ENCODE data around the gene LRPAP1. TPM values are rescaled to one million over a fixed set of nuclear protein-coding genes. Genes with fewer than 3 reads are reported as not detected.

The LRPAP1 gene
- total RNA-seq, 2 donors from 2014 or later, result 256 to 321 TPM

DNA sequence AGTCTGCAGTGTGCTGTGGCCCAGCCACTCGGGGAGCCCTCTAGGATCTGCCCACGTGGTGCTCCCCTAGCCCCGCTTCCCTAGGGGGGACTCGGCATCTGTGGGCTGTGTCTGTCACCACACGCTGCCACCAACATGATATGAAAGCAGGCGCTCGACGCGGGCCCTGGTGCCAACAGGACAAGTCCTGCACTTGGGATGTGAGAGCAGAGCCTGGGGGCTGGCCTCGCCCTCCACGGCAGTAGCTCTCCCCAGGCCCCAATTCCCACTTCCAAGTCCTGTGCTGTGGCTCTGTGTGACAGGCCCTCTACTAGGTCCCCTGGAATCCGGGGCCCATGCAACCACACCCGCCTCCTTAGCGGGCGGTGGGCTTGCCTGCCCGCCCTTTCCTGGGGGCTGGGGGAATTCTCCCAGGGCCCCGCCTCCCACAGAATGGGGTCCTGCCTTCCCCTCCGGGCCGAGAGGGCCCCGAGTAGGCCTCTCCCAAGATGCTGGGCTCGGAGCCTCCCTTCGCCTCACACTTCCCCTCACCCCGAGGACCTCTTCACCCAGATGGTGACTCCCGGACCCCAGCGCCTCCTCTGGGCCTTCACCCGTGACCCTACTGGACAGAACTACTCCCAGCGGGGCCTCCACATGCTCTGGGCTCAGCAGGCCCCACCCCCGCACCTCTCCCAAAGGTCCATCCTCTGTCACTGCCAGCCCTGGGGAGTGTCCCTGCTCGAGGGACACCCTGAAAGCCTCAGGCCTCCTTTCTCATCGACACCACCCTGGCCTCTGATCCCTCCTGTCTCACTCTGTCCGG is 11.2 kb downstream of the LRPAP1 start:
- no peak for DNase-seq (ENCODE audit: low spot score)
- Histone ChIP-seq H3K36me3 (peaks cover 90% of the 10 kb centered on the region), H3K27ac (no peak overlapping the region), H3K4me3 (no peak overlapping the region), H3K27me3 (no peaks in the 10 kb centered on the region), H3K9me3 (no peaks in the 10 kb centered on the region), H3K4me1 (no peaks in the 10 kb centered on the region)
- TF ChIP-seq, protein P1, sequence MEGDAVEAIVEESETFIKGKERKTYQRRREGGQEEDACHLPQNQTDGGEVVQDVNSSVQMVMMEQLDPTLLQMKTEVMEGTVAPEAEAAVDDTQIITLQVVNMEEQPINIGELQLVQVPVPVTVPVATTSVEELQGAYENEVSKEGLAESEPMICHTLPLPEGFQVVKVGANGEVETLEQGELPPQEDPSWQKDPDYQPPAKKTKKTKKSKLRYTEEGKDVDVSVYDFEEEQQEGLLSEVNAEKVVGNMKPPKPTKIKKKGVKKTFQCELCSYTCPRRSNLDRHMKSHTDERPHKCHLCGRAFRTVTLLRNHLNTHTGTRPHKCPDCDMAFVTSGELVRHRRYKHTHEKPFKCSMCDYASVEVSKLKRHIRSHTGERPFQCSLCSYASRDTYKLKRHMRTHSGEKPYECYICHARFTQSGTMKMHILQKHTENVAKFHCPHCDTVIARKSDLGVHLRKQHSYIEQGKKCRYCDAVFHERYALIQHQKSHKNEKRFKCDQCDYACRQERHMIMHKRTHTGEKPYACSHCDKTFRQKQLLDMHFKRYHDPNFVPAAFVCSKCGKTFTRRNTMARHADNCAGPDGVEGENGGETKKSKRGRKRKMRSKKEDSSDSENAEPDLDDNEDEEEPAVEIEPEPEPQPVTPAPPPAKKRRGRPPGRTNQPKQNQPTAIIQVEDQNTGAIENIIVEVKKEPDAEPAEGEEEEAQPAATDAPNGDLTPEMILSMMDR (IDR thresholded peaks at IDR 0.05), result no peak

DNA sequence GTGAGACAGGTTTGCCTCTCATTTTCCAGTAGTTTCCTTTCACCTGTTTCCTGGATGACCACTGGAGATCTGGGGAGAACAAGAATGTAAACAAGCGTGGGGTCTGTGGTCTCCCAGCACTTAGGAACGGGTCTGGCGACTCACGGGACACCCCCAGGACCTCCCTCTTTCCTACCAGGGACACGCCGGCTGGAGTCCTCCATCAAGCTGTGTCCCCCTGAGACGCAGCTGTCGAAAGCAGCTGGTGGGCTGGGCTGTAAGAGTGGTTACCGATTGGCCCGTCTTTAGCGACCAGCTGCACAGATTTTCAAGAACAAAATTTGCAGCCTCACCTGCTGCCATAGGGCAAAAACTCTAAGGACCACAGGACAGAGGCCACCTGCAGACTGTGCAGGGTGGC is 11.9 kb downstream of the LRPAP1 start:
- TF ChIP-seq, protein P1 (IDR thresholded peaks at IDR 0.05), result no peak
- Histone ChIP-seq H3K27me3 (no peaks in the 10 kb centered on the region), H3K27ac (no peak overlapping the region), H3K36me3 (peaks cover 97% of the 10 kb centered on the region), H3K9me3 (no peaks in the 10 kb centered on the region), H3K4me1 (no peaks in the 10 kb centered on the region), H3K4me3 (no peak overlapping the region)
- no peak for DNase-seq (ENCODE audit: low spot score)

DNA sequence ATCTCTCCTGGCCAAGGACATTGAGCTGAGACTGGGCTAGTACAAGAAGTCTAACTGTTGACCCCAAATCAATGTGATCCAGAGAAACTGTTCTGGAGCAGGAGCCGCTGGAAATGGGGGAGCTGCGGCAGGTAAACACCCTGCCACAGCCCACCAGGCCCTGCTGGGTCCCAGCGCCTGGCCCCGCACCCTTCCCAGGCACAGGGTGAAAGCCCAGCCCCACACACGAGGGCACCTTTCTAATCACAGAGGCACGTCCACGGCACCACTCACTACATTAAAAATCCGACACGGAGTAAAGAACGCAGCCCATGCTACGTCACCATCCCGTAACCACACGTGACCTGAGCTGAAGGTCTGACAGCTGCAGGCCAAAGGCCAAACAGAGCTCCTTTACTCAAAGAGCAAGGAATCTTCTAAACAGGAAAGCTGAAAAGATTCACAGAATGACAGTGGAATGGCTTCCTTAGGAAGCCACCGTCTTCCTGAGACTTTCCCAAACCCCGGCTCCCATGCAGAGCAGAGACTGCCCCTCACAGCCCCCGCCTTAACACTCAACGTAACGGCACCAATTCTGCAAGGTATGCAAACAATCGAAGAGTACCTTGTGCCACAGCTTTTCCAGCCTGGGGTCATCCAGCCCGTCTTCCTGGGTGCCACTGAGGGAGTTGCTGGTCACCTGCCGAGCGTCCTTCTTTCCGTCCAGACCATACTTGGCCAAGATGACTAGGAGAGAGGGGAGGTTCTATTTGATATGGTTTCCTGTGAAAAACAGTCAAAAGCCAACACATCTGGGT is 12.6 kb downstream of the LRPAP1 start:
- Histone ChIP-seq H3K4me3 (no peak overlapping the region), H3K36me3 (peaks cover 99% of the 10 kb centered on the region), H3K27me3 (no peaks in the 10 kb centered on the region), H3K27ac (no peak overlapping the region), H3K9me3 (no peaks in the 10 kb centered on the region), H3K4me1 (no peaks in the 10 kb centered on the region)
- TF ChIP-seq, protein P1 (IDR thresholded peaks at IDR 0.05), result no peak
- DNase-seq (ENCODE audit: low spot score), result no peak

DNA sequence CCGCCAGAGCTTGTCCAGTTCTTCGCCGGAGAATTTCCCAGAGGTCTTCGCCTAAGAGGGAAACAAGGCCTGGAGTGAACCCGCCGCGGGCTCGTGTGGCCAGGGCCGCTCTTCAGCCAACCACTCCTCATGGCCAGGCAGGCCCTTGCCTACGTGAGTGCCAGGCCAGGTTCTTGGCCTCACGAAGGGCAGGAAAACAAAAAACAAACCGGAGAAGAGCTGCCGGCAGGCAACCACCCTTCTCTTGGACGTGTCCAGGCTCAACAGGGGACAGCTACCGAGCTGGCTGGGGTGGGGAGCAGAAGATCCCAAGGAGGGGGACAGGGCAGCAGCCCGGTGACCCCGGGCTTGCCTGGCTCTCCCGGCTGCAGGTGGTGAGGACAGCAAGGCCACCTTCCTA is 13.3 kb downstream of the LRPAP1 start:
- DNase-seq (ENCODE audit: low spot score), result no peak
- H3K27ac ChIP-seq, result no peak overlapping the region
- TF ChIP-seq, protein P1 (IDR thresholded peaks at IDR 0.05), result no peak
- peaks cover 99% of the 10 kb centered on the region for H3K36me3 ChIP-seq
- H3K4me1 ChIP-seq, result no peaks in the 10 kb centered on the region
- H3K4me3 ChIP-seq, result no peak overlapping the region
- no peaks in the 10 kb centered on the region for H3K9me3 ChIP-seq
- H3K27me3 ChIP-seq, result no peaks in the 10 kb centered on the region

DNA sequence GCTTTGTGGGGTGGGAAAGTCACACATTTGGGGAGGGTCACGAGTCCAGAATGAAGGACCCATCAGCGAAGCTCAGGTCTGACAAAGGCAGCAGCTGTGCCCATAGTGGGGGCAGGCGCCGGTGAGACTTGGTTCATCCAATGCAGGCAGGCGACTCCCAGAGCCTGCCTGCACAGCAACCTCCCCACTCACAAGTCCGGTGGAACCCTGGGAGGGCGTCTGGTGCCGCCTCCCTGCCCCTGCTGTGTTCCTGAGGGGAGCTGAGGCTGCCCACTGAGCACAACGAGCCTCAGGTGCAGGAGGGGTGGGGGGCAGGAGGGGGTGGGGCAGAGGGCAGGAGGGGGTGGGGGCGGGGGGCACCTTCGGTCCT is 13.7 kb downstream of the LRPAP1 start:
- Histone ChIP-seq H3K27ac (no peak overlapping the region), H3K9me3 (no peaks in the 10 kb centered on the region), H3K4me3 (no peak overlapping the region), H3K27me3 (no peaks in the 10 kb centered on the region), H3K36me3 (peaks cover 99% of the 10 kb centered on the region), H3K4me1 (no peaks in the 10 kb centered on the region)
- DNase-seq (ENCODE audit: low spot score), result no peak
- TF ChIP-seq, protein P1 (IDR thresholded peaks at IDR 0.05), result no peak
